OCI-LY3 (cell line): ENCODE measurements around the gene ARL3.

Experiments used
- CTCF ChIP-seq: fragments of 200-600, 300-600 bp; sonication (generic); IDR thresholded peaks from 2 replicates; pipeline ENCODE4 v1.5.1; 2014; ENCODE audit warnings: antibody characterized with exemption, low read length, low read depth
- EZH2phosphoT487 ChIP-seq: fragments of 200-600 bp; shearing (Covaris generic); IDR thresholded peaks from 2 replicates; pipeline ENCODE4 v1.6.1; 2018; ENCODE audit warnings: antibody characterized with exemption, mixed run types, low read depth

GRCh38 chr10:102727037-102727818 lies 13.0 kb upstream of the ARL3 start:
- no peak for TF ChIP-seq CTCF
- TF ChIP-seq EZH2phosphoT487: no peak
